Lower leg skin (tissue), 3 donors: ENCODE measurements around the gene TAS1R1.

Experiments
- POLR2A ChIP-seq, 2 donors: fragments of 450-650 bp; IDR thresholded peaks; one replicate each; pipeline ENCODE4 v1.6.1; 2016 to 2017; ENCODE audit warnings: antibody characterized with exemption in 2 of 2, mild to moderate bottlenecking in 1 of 2, moderate library complexity in 1 of 2
- TF ChIP-seq, protein P1 (sequence below), 3 donors: fragments of 450-650 bp; IDR thresholded peaks; one replicate each; pipeline ENCODE4 v1.5.1; 2016; ENCODE audit warnings: antibody characterized with exemption in 3 of 3, mild to moderate bottlenecking in 3 of 3, moderate library complexity in 2 of 3

GRCh38 chr1:6591222-6591621, 36.1 kb downstream of the TAS1R1 start:
- TF ChIP-seq, protein P1, sequence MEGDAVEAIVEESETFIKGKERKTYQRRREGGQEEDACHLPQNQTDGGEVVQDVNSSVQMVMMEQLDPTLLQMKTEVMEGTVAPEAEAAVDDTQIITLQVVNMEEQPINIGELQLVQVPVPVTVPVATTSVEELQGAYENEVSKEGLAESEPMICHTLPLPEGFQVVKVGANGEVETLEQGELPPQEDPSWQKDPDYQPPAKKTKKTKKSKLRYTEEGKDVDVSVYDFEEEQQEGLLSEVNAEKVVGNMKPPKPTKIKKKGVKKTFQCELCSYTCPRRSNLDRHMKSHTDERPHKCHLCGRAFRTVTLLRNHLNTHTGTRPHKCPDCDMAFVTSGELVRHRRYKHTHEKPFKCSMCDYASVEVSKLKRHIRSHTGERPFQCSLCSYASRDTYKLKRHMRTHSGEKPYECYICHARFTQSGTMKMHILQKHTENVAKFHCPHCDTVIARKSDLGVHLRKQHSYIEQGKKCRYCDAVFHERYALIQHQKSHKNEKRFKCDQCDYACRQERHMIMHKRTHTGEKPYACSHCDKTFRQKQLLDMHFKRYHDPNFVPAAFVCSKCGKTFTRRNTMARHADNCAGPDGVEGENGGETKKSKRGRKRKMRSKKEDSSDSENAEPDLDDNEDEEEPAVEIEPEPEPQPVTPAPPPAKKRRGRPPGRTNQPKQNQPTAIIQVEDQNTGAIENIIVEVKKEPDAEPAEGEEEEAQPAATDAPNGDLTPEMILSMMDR (IDR thresholded peaks at IDR 0.05) = no peak
- no peak for TF ChIP-seq POLR2A (IDR thresholded peaks at IDR 0.05)
